ENCODE results near the gene ARHGAP8. TPM values are rescaled to one million over a fixed set of nuclear protein-coding genes. Genes with fewer than 3 reads are reported as not detected.

The ARHGAP8 gene
- total RNA-seq, 2 donors from 2014 or later, result 0.24 TPM; not detected in 1

- Histone ChIP-seq H3K9me3 (peaks cover 0 to 4% of the 10 kb centered on the region in 2 donors), H3K27ac (no peak overlapping the region), H3K4me1 (no peaks in the 10 kb centered on the region), H3K36me3 (no peaks in the 10 kb centered on the region), H3K27me3 (no peaks in the 10 kb centered on the region), H3K4me3 (no peak overlapping the region)
- DNase-seq (ENCODE audit: low spot score), result no peak
- TF ChIP-seq CTCF (IDR thresholded peaks at IDR 0.05), result no peak
Measured at GRCh38 chr22:44811141-44811540, 58.8 kb downstream of the ARHGAP8 start.

GRCh38 chr22:44813416-44813815 lies 61.0 kb downstream of the ARHGAP8 start:
- Histone ChIP-seq H3K4me3 (no peak overlapping the region), H3K27me3 (no peaks in the 10 kb centered on the region), H3K9me3 (peaks cover 0 to 4% of the 10 kb centered on the region in 2 donors), H3K27ac (no peak overlapping the region), H3K4me1 (no peaks in the 10 kb centered on the region), H3K36me3 (no peaks in the 10 kb centered on the region)
- TF ChIP-seq CTCF (IDR thresholded peaks at IDR 0.05), result no peak
- DNase-seq (ENCODE audit: low spot score), result no peak

GRCh38 chr22:44814266-44815098 lies 62.1 kb downstream of the ARHGAP8 start:
- H3K4me3 ChIP-seq, result no peak overlapping the region
- H3K9me3 ChIP-seq, result peaks cover 0 to 4% of the 10 kb centered on the region in 2 donors
- no peaks in the 10 kb centered on the region for H3K27me3 ChIP-seq
- no peak overlapping the region for H3K27ac ChIP-seq
- no peak for TF ChIP-seq CTCF (IDR thresholded peaks at IDR 0.05)
- no peaks in the 10 kb centered on the region for H3K36me3 ChIP-seq
- H3K4me1 ChIP-seq, result no peaks in the 10 kb centered on the region
- no peak for DNase-seq (ENCODE audit: low spot score)

GRCh38 chr22:44815099-44816070 lies 63.0 kb downstream of the ARHGAP8 start:
- no peaks in the 10 kb centered on the region for H3K36me3 ChIP-seq
- H3K27ac ChIP-seq, result no peak overlapping the region
- H3K27me3 ChIP-seq, result no peaks in the 10 kb centered on the region
- peaks cover 0 to under 1% of the 10 kb centered on the region in 2 donors for H3K4me1 ChIP-seq
- no peak overlapping the region for H3K4me3 ChIP-seq
- peaks cover 0 to 4% of the 10 kb centered on the region in 2 donors for H3K9me3 ChIP-seq
- no peak for TF ChIP-seq CTCF (IDR thresholded peaks at IDR 0.05)
- no peak for DNase-seq (ENCODE audit: low spot score)

GRCh38 chr22:44816141-44816540 lies 63.8 kb downstream of the ARHGAP8 start:
- TF ChIP-seq CTCF (IDR thresholded peaks at IDR 0.05), result no peak
- no peak for DNase-seq (ENCODE audit: low spot score)
- Histone ChIP-seq H3K36me3 (no peaks in the 10 kb centered on the region), H3K4me1 (peaks cover 0 to 4% of the 10 kb centered on the region in 2 donors), H3K27me3 (no peaks in the 10 kb centered on the region), H3K4me3 (no peak overlapping the region), H3K27ac (no peak overlapping the region), H3K9me3 (peaks cover 0 to 4% of the 10 kb centered on the region in 2 donors)

All from right atrium auricular region (tissue), 2 donors.